ENCODE measurements around the gene NACC2.
A peak's percentile ranks its signal among the peaks of the same experiment; 100 is the strongest.

NACC2 gene

GRCh38 chr9:136120438-136120844 is 25.4 kb upstream of the NACC2 start:
- Histone ChIP-seq H4K20me1 (ENCODE audit: insufficient read depth, low read length) (no peaks in the 10 kb centered on the region), H3K9ac (ENCODE audit: low read length) (no peak overlapping the region)
- no peak for TF ChIP-seq EZH2phosphoT487 (IDR thresholded peaks at IDR 0.05; ENCODE audit: low read depth)
- TF ChIP-seq, protein P1, sequence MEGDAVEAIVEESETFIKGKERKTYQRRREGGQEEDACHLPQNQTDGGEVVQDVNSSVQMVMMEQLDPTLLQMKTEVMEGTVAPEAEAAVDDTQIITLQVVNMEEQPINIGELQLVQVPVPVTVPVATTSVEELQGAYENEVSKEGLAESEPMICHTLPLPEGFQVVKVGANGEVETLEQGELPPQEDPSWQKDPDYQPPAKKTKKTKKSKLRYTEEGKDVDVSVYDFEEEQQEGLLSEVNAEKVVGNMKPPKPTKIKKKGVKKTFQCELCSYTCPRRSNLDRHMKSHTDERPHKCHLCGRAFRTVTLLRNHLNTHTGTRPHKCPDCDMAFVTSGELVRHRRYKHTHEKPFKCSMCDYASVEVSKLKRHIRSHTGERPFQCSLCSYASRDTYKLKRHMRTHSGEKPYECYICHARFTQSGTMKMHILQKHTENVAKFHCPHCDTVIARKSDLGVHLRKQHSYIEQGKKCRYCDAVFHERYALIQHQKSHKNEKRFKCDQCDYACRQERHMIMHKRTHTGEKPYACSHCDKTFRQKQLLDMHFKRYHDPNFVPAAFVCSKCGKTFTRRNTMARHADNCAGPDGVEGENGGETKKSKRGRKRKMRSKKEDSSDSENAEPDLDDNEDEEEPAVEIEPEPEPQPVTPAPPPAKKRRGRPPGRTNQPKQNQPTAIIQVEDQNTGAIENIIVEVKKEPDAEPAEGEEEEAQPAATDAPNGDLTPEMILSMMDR (IDR thresholded peaks at IDR 0.05; ENCODE audit: low read depth, low read length): no peak

GRCh38 chr9:136119883-136120393 is 24.8 kb upstream of the NACC2 start:
- H3K9me3 ChIP-seq (ENCODE audit: insufficient read depth, low read length): no peaks in the 10 kb centered on the region
- peaks cover 38% of the 10 kb centered on the region for H3K79me2 ChIP-seq (ENCODE audit: low read length)
- H2AFZ ChIP-seq (ENCODE audit: low read depth, low read length): no peak overlapping the region
- H3K4me3 ChIP-seq (ENCODE audit: low read length): peak overlapping the region; percentile 92
- H3K27ac ChIP-seq (ENCODE audit: low read length): peak overlapping the region; percentile 78
- no peaks in the 10 kb centered on the region for H3K36me3 ChIP-seq (replicated peaks; ENCODE audit: low read depth, low read length)
- peaks cover 12% of the 10 kb centered on the region for H3K4me1 ChIP-seq (ENCODE audit: low read length)
- H3K4me2 ChIP-seq (ENCODE audit: low read length): peak overlapping the region; percentile 98
- peak overlapping the region; percentile 93 for H3K9ac ChIP-seq (ENCODE audit: low read length)
- TF ChIP-seq, protein P1 (IDR thresholded peaks at IDR 0.05; ENCODE audit: low read depth, low read length): no peak
- TF ChIP-seq EZH2phosphoT487 (IDR thresholded peaks at IDR 0.05; ENCODE audit: low read depth): no peak
- H3K27me3 ChIP-seq (ENCODE audit: low read depth, low read length): no peaks in the 10 kb centered on the region
- H4K20me1 ChIP-seq (ENCODE audit: insufficient read depth, low read length): no peaks in the 10 kb centered on the region

More at GRCh38 chr9:136120438-136120844, 25.4 kb upstream of the NACC2 start:
- peaks cover 38% of the 10 kb centered on the region for H3K79me2 ChIP-seq (ENCODE audit: low read length)
- peaks cover 12% of the 10 kb centered on the region for H3K4me1 ChIP-seq (ENCODE audit: low read length)
- H3K4me2 ChIP-seq (ENCODE audit: low read length): no peak overlapping the region
- H3K4me3 ChIP-seq (ENCODE audit: low read length): no peak overlapping the region
- H3K9me3 ChIP-seq (ENCODE audit: insufficient read depth, low read length): no peaks in the 10 kb centered on the region
- no peaks in the 10 kb centered on the region for H3K36me3 ChIP-seq (replicated peaks; ENCODE audit: low read depth, low read length)
- H3K27me3 ChIP-seq (ENCODE audit: low read depth, low read length): no peaks in the 10 kb centered on the region
- H3K27ac ChIP-seq (ENCODE audit: low read length): no peak overlapping the region
- no peak overlapping the region for H2AFZ ChIP-seq (ENCODE audit: low read depth, low read length)

DNA sequence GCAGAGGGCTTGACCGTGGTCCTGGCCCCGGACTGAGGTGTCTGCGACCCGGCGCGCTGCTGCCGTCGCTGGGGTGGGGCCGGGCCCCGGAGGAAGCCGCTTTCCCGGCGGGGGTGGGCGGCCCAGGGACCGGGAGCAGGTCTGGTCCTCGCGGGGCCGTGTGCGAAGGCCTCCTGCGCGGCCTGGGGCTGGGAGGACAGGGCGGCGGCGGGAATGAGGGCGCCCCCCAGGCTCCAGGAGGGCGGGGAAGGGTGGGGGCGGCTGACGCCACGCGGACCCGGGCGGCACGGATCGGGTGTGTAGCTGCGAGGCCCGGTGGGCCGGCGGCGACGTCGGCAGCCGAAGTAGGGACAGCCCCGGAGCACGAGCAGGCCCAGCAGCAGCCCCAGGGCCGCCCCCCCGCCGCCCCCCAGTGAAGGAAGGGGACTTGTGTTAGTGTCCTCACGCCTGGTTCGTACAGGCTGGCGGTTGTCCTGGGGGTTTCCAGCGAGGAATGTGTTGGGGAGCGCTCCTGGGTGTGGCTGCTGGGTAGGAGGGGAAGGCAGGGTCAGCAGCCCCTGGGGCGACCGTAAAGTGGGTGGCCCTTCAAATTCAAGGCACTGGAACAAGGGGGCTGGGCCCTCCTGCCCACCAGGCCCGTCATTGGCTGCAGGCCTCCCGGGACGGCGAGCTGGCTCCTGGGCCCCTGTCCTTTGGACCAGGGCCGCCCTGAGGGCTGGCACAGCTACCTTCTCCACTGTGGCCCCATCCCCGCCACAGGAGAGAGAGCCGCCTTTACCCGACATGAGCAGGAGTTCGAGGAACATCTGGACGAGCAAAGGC is 24.2 kb upstream of the NACC2 start:
- H3K4me2 ChIP-seq (ENCODE audit: low read length): peak overlapping the region; percentile 98
- H2AFZ ChIP-seq (ENCODE audit: low read depth, low read length): no peak overlapping the region
- H3K4me3 ChIP-seq (ENCODE audit: low read length): peak overlapping the region; percentile 92
- peak overlapping the region; percentile 93 for H3K9ac ChIP-seq (ENCODE audit: low read length)
- H3K79me2 ChIP-seq (ENCODE audit: low read length): peaks cover 38% of the 10 kb centered on the region
- no peaks in the 10 kb centered on the region for H3K36me3 ChIP-seq (replicated peaks; ENCODE audit: low read depth, low read length)
- peak overlapping the region; percentile 78 for H3K27ac ChIP-seq (ENCODE audit: low read length)
- H3K9me3 ChIP-seq (ENCODE audit: insufficient read depth, low read length): no peaks in the 10 kb centered on the region
- TF ChIP-seq, protein P1 (IDR thresholded peaks at IDR 0.05; ENCODE audit: low read depth, low read length): no peak
- no peak for TF ChIP-seq EZH2phosphoT487 (IDR thresholded peaks at IDR 0.05; ENCODE audit: low read depth)
- no peaks in the 10 kb centered on the region for H4K20me1 ChIP-seq (ENCODE audit: insufficient read depth, low read length)
- H3K27me3 ChIP-seq (ENCODE audit: low read depth, low read length): no peaks in the 10 kb centered on the region
- H3K4me1 ChIP-seq (ENCODE audit: low read length): peaks cover 12% of the 10 kb centered on the region

DNA sequence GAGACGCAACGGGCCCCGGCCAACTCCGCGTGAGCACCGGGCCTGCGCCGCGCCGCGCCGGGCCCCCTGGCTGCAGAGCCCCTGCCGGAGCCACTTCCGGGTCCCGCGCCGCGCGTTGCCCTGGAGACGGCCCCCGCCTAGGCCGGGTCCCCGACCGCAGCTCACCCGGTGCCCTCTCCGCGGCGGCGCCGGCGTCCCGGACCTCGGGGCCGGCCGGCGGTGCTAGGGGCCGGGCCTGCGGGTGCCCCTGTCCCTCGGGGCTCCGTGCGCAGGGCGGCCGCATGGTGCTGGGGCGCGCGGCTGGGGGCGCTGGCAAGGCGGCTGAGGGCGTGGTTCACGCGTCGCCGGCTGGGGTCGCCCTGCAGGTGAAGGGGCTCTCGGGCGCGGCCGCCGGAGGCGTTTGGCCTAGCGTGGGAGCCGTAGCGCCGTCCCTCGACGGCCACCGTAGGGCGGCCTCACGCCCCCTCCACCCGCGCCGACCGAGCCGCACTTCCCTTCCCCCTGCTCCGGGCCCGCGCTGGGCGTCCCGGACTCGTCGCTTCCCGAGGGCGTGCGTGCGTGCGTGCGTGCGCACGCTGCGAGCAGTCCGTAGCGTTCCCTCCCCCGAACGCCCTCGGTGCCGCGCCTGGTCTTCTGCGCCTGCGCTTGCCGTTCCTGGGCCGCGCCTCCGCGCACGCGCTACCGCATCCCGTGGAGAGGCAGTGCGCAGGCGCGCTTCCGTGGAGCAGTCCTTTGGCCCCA is 23.4 kb upstream of the NACC2 start, which contains the start of gene TMEM250:
TMEM250 (minus strand) TSS at position 556 of the 741 bp plus-strand sequence. CDS start 1,975 bp downstream, outside the sequence.
- Histone ChIP-seq H4K20me1 (ENCODE audit: insufficient read depth, low read length) (no peaks in the 10 kb centered on the region), H3K9me3 (ENCODE audit: insufficient read depth, low read length) (no peaks in the 10 kb centered on the region), H3K27me3 (ENCODE audit: low read depth, low read length) (no peaks in the 10 kb centered on the region), H3K4me2 (ENCODE audit: low read length) (peak within 1 kb of the TSS; percentile 98), H3K9ac (ENCODE audit: low read length) (peak within 1 kb of the TSS; percentile 93), H2AFZ (ENCODE audit: low read depth, low read length) (no peak within 1 kb of the TSS), H3K4me1 (ENCODE audit: low read length) (peaks cover 12% of the 10 kb centered on the region), H3K36me3 (replicated peaks; ENCODE audit: low read depth, low read length) (no peaks in the 10 kb centered on the region), H3K79me2 (ENCODE audit: low read length) (peaks cover 38% of the 10 kb centered on the region), H3K4me3 (ENCODE audit: low read length) (peak within 1 kb of the TSS; percentile 92), H3K27ac (ENCODE audit: low read length) (peak within 1 kb of the TSS; percentile 78)
- TF ChIP-seq, protein P1 (IDR thresholded peaks at IDR 0.05; ENCODE audit: low read depth, low read length): no peak
- no peak for TF ChIP-seq EZH2phosphoT487 (IDR thresholded peaks at IDR 0.05; ENCODE audit: low read depth)

All from OCI-LY3 (cell line).